Measurements from ENCODE around the gene ZNF516.

DNA sequence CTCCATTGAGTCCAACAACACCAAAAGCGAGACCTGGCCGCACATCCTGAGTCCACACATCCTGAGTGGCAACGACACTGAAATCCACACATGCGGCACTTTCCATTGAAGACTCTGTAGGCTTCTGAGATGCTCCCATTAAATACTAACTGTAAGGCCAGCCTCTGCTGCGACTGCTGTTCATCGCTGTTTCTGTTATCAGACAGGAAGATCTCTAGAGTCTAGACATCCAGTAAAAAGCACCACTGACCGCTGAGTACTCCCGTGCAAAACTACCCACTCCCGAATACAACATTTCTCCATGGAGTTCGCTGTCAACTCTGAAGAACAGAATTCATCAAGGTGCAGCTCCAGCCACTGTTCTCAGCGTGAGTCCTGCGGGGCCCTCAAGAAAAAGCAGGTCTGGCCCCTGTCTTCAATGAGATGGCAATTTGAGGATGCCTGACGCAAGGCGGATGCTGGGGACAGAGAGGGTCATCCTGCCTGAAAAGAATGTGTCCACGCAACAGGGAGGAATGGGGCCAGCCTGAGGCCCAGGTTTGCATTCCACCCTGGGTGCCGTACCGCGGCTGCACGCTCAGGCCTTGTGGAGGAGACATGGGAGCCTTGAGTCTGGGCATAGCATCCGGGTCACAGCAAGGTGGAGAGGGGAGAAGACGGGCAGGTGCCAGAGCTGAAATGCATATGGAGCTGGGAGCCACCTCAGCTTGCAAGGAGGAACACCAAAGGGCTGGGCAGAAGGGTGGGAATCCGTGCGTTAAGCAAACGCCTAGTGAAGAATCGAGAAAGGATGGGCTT, 61.9 kb downstream of the ZNF516 start:
- no peak for TF ChIP-seq SNAI2 (CRISPR knock-in tag; IDR thresholded peaks at IDR 0.05)
- TF ChIP-seq, protein P1, sequence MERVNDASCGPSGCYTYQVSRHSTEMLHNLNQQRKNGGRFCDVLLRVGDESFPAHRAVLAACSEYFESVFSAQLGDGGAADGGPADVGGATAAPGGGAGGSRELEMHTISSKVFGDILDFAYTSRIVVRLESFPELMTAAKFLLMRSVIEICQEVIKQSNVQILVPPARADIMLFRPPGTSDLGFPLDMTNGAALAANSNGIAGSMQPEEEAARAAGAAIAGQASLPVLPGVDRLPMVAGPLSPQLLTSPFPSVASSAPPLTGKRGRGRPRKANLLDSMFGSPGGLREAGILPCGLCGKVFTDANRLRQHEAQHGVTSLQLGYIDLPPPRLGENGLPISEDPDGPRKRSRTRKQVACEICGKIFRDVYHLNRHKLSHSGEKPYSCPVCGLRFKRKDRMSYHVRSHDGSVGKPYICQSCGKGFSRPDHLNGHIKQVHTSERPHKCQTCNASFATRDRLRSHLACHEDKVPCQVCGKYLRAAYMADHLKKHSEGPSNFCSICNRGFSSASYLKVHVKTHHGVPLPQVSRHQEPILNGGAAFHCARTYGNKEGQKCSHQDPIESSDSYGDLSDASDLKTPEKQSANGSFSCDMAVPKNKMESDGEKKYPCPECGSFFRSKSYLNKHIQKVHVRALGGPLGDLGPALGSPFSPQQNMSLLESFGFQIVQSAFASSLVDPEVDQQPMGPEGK (CRISPR knock-in tag; IDR thresholded peaks at IDR 0.05; ENCODE audit: borderline replicate concordance): no peak
- TF ChIP-seq, protein P2, sequence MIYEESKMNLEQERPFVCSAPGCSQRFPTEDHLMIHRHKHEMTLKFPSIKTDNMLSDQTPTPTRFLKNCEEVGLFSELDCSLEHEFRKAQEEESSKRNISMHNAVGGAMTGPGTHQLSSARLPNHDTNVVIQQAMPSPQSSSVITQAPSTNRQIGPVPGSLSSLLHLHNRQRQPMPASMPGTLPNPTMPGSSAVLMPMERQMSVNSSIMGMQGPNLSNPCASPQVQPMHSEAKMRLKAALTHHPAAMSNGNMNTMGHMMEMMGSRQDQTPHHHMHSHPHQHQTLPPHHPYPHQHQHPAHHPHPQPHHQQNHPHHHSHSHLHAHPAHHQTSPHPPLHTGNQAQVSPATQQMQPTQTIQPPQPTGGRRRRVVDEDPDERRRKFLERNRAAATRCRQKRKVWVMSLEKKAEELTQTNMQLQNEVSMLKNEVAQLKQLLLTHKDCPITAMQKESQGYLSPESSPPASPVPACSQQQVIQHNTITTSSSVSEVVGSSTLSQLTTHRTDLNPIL (CRISPR knock-in tag; IDR thresholded peaks at IDR 0.05; ENCODE audit: low read depth): no peak
- TF ChIP-seq ZFP30 (CRISPR knock-in tag; IDR thresholded peaks at IDR 0.05): no peak
- TF ChIP-seq, protein P3, sequence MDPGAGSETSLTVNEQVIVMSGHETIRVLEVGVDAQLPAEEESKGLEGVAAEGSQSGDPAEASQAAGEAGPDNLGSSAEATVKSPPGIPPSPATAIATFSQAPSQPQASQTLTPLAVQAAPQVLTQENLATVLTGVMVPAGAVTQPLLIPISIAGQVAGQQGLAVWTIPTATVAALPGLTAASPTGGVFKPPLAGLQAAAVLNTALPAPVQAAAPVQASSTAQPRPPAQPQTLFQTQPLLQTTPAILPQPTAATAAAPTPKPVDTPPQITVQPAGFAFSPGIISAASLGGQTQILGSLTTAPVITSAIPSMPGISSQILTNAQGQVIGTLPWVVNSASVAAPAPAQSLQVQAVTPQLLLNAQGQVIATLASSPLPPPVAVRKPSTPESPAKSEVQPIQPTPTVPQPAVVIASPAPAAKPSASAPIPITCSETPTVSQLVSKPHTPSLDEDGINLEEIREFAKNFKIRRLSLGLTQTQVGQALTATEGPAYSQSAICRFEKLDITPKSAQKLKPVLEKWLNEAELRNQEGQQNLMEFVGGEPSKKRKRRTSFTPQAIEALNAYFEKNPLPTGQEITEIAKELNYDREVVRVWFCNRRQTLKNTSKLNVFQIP (CRISPR knock-in tag; IDR thresholded peaks at IDR 0.05; ENCODE audit: borderline replicate concordance, low read depth): no peak
- TF ChIP-seq RARB (CRISPR knock-in tag; IDR thresholded peaks at IDR 0.05): no peak
- no peak for TF ChIP-seq ZNF70 (CRISPR knock-in tag; IDR thresholded peaks at IDR 0.05)
- TF ChIP-seq ZNF8 (CRISPR knock-in tag; IDR thresholded peaks at IDR 0.05): no peak
- no peak for TF ChIP-seq ISL1 (CRISPR knock-in tag; IDR thresholded peaks at IDR 0.05)
- TF ChIP-seq ZFP3 (CRISPR knock-in tag; IDR thresholded peaks at IDR 0.05): no peak
- no peak for TF ChIP-seq ESRRG (CRISPR knock-in tag; IDR thresholded peaks at IDR 0.05)
- TF ChIP-seq ARNTL (CRISPR knock-in tag; IDR thresholded peaks at IDR 0.05; ENCODE audit: borderline replicate concordance, low read depth): no peak
